Measurements from ENCODE around the gene DMXL2.
"Not testable (repeated sequence)": the region's sequence is repeated elsewhere in the genome, so short reads cannot be mapped to it uniquely, and the experiment has no call there.

DMXL2 gene

GRCh38 chr15:51622604-51623370, at the start of gene DMXL2:
Gene DMXL2 (minus strand): TSS chr15:51622771. CDS start chr15:51622545, 226 bp downstream.
- peak; percentile 59 for DNase-seq (ENCODE audit: low read depth)

- no peak for DNase-seq (ENCODE audit: low read depth)
These were observed 49.6 kb upstream of the DMXL2 start for GRCh38 chr15:51672155-51672687.

- DNase-seq (ENCODE audit: low read depth) = no peak
These were observed 46.8 kb upstream of the DMXL2 start for GRCh38 chr15:51669381-51669780.

GRCh38 chr15:51668446-51668845, 45.9 kb upstream of the DMXL2 start:
- no peak for DNase-seq (ENCODE audit: low read depth)

GRCh38 chr15:51667478-51667877, 44.9 kb upstream of the DMXL2 start:
- DNase-seq (ENCODE audit: low read depth) = no peak

- DNase-seq (ENCODE audit: low read depth) = no peak
These were observed 38.5 kb upstream of the DMXL2 start for GRCh38 chr15:51661072-51661471.

- no peak for DNase-seq (ENCODE audit: low read depth)
These were observed 36.1 kb upstream of the DMXL2 start for GRCh38 chr15:51658664-51659063.

GRCh38 chr15:51655401-51656057, 33.0 kb upstream of the DMXL2 start:
- not testable (repeated sequence) for DNase-seq (ENCODE audit: low read depth)

GRCh38 chr15:51652084-51652668, 29.6 kb upstream of the DMXL2 start:
- no peak for DNase-seq (ENCODE audit: low read depth)

- peak; percentile 51 for DNase-seq (ENCODE audit: low read depth)
These were observed 27.3 kb upstream of the DMXL2 start for GRCh38 chr15:51649659-51650521.

- DNase-seq (ENCODE audit: low read depth) = not testable (repeated sequence)
These were observed 26.1 kb upstream of the DMXL2 start for GRCh38 chr15:51648643-51649042.

GRCh38 chr15:51648101-51648500, 25.5 kb upstream of the DMXL2 start:
- not testable (repeated sequence) for DNase-seq (ENCODE audit: low read depth)

GRCh38 chr15:51647128-51647562, 24.6 kb upstream of the DMXL2 start:
- DNase-seq (ENCODE audit: low read depth) = peak; percentile 75

GRCh38 chr15:51642696-51643095, 20.1 kb upstream of the DMXL2 start:
- no peak for DNase-seq (ENCODE audit: low read depth)

- no peak for DNase-seq (ENCODE audit: low read depth)
These were observed 19.0 kb upstream of the DMXL2 start for GRCh38 chr15:51641490-51642130.

GRCh38 chr15:51634591-51635198, 12.1 kb upstream of the DMXL2 start:
- no peak for DNase-seq (ENCODE audit: low read depth)

- no peak for DNase-seq (ENCODE audit: low read depth)
These were observed 7.0 kb upstream of the DMXL2 start for GRCh38 chr15:51629612-51630011.

- no peak for DNase-seq (ENCODE audit: low read depth)
These were observed 2.7 kb upstream of the DMXL2 start for GRCh38 chr15:51625236-51625635.

GRCh38 chr15:51624022-51624421, 1.5 kb upstream of the DMXL2 start:
- DNase-seq (ENCODE audit: low read depth) = no peak

- DNase-seq (ENCODE audit: low read depth) = no peak
These were observed 891 bp upstream of the DMXL2 start for GRCh38 chr15:51623386-51623938.
